Activated T-helper 1 cell treated with anti-CD3 and anti-CD28 coated beads, Interleukin-2, amount 50 U/mL, for 16 hours (primary cell): ENCODE data around the gene OAT.

Experiments used
- DNase-seq, 2 donors: peaks; one replicate each; pipeline ENCODE4 v3.0.0-alpha.2; 2020; ENCODE audit warnings: low read depth in 1 of 2, low spot score in 1 of 2

Gene OAT

DNA sequence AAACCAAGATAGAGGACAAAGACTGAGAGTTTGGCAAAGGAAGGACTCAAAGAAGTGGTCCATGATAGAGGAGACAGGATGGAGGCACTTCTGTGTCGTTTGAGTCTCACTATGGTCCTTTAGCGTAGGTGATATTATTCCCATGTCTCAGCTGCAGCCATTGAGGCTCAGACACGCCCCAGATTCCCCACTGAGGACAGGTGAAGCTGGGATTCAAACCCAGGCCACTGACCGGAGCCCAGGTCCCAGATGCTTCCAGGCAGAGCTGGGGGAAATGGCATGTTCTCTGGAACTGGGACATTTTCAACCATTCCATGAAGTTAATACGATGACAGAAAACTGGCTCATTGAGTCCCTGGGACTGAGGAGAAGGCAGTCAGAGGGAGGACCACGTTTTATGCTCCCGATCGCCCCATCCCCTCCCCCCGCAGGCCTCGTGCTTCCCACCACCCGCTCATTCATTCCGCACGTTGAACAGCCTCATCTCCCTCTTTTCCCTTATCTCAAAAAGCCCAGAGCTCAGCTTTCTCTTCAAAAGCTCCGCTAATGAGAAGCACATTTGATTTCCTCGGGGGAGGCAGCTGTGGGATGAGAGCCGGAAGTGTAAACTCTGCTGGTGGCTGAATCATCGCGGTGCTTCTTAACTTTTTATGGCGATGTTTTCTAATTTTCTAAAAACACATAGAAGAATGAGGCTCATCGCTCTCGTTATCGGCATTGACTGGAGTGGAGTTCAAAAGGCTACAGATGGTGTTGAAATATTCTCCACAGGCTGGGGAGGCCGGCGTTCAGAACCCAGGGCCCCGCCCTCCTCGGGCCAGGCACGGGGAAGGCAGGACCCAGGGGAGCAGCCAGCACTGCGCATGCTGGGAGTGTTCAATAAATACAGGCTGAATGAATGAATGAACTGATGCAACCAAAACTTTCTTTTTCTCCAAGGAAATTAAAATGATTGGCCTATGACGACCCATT, 64.0 kb downstream of the OAT start:
- no peak for DNase-seq

DNA sequence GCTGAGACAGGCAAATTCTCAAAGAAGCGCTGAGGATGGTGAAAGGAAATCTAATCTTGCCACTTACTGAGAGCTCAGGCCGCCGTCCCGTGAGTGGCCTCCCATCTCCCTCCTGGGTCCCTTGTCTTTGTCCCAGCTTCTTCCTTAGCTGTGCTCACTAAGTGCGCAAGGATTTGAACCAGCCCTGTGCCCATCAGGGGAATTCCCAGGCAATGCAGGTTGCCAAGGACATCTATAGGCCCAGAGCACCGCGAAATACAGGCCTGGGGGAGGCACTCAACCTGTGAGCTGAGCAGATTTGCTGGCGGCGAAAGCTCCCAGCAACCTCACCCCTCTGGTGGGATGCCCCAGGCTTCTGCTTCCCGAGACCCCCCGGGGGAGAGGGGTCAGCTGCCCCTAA, 64.8 kb downstream of the OAT start:
- DNase-seq = no peak

DNA sequence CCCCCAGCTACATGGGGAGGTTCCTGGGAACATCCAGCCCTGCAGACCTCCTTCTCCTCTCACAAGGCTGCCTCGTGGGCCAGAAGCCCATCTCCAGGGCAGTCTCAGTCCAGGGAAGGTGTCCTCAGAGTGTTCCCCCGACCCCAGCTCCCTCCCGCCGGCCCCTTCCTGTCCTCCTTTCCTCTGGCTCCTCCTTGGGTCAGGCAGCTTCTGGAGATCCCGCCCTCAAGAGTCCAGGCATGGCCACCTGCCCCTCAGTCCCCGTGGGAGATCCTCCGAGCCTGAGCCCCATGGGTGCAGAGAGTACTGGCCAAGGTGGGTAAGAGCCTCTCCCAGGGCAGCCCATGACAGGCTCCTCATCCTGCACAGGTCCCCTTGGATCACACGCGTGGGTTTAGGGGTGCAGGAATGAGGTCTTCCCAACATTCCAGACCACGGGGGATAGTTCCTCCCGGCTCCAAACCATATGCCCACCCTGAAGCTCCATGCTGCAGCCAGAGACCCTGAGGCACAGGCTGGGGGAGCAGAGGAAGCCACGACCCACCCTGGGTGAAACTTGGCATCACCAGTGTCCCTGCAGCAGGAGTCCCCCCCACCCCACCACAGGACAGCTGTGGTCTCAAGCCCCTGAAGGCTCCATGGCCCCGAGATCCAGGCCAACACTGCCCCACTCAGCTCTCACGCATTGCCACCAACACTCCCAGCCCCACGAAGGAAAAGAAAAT, 65.5 kb downstream of the OAT start:
- no peak for DNase-seq

DNA sequence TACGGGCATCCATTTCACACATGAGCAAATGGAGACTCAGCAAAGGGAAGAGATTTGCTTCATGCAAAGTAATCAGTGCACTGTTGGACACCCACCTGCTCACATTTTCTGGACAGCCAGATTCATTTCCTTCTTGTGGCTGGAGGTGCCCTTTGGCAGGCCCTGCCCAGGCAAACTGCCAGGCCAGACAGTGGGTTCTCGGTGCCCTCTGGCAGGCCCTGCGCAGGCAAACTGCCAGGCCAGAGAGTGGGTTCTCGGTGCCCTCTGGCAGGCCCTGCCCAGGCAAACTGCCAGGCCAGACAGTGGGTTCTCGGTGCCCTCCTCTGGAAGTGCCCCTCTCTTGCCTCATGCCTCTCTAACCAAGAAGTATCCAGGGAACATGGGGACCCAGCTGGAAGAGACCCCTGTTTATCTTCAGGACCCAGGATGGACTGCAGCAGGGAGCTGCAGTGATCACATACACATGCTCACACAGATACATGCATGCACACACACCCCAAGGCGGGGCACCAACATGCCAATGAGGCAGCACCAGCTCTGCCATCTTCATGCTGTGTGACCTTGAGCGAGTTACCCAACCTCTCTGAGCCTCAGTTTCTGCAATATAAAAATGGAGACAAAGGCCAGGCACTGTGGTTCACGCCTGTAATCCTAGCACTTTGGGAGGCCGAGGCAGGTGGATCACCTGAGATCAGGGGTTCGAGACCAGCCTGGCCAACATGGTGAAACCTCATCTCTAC, 67.1 kb downstream of the OAT start:
- no peak for DNase-seq

DNA sequence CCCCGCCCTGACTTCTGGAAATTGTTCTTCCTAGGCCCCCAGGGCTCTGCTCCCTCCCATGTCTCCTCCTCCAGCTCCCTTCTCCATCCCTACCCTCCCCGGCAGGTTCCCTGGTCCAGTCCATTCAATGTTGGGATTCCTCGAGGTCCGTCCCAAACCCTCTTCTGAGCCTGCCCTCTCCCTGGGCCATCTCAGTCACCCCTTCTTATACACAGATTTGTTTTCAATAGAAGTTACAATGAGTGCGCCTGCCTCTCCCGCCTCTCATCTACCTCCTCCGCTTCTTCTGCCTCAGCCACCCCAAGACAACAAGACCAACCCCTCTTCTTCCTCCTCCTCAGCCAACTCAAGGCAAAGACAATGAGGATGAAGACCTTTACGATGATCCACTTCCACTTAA, 67.9 kb downstream of the OAT start:
- no peak for DNase-seq

DNA sequence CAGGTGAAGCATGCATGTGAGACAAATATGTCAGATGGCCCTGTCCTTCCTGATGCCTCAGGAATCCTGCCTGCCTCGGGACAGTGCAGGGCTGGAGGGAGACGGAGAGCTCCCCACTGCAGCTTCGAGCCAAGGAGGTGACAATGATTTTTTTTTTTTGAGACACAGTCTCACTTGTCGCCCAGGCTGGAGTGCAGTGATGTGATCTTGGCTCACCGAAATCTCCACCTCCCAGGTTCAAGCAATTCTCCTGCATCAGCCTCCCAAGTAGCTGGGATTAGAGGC, 68.8 kb downstream of the OAT start:
- no peak for DNase-seq

DNA sequence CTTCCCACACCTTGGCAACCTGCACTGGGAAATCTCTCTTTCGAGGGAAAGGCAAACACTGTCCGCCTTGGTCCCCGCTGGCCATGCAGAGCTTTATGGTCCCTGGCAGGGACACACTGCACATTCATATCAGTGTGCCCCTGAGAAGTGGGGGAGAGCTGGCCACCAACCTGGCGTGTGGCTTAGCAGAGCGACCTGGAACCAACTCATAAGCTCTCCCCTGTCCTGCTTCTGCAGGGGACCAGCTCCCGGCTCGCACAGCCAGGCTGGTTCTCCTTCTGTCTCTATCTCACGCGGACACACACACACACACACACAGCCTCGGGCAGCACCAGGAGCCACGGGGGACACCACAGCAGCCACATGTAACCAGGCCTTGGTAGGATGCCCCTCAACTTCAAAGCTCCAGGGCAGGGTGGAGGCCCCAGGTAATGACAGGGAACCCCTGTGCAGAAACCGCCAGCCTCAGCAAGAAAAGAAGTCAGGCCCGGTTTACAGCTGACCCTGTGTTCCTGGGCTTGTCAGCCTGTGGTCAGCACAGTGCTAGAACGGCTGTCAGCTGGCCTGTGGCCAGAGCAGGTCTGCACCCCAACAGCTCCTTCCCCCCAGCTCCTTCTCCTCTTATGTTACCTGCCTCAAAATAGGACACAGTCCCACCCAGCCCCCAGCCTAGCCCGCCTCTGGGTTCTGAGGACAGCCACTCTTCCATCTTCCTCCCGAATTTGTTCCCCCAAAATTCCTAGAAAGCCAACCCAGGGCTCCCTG, 69.3 kb downstream of the OAT start:
- DNase-seq = no peak

DNA sequence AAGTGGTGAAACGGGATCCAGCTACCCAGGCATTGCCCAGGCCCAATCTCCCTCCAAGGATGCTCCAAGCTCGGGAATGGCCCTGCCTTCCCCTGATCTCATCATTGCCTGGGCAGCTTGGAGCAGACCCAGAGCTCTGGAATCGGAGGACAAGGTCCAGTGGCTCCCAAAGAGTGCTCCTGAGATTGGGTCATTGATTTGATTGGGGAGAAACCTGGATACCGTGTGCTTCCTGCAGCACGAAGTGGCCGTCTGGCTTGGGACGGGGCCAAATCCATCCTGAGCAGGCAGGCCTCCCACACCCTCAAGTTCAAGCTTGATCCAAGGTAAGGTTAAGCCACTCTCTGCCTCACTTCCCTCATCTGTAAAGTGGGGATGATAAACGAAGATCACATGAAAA, 69.9 kb downstream of the OAT start:
- DNase-seq = no peak

DNA sequence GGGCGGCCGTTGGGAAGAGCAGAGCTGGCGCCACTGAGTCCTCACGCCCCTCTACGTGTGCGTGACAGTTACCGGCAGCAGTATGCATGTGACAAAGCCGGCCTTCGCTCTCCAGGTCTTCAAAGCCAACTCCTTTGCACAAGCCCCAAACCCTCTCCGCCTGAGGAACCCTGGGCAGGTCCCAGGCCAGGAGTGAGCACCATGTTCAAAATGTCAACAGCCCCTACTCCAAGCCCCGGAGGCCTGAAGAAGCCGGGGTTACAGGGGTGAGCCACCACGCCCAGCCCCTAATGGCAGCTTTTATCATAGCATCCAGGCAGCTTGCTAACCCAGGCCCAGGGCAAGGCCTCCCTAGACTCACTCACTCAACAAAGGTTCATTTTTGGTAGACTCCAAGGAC, 70.8 kb downstream of the OAT start:
- no peak for DNase-seq
